SU-DHL-6 (cell line): ENCODE data around the gene ETV6.

Experiments used
- H2AFZ ChIP-seq: fragments of 200-600 bp; sonication (generic); 2 replicates; pipeline ENCODE4 v1.6.1; 2014; ENCODE audit warnings: low read depth, mild to moderate bottlenecking, moderate library complexity, mixed read lengths, antibody characterized with exemption, low read length; ENCODE audit not compliant: severe bottlenecking
- H3F3A ChIP-seq: fragments of 200-600 bp; shearing (Covaris generic); 2 replicates; pipeline ENCODE4 v1.6.0; 2016; ENCODE audit warnings: antibody characterized with exemption, mild to moderate bottlenecking; ENCODE audit not compliant: insufficient read depth
- H3K27ac ChIP-seq: fragments of 200-600 bp; sonication (generic); 2 replicates; pipeline ENCODE4 v1.5.1; 2016; ENCODE audit warnings: low read depth, mild to moderate bottlenecking, low read length, moderate library complexity, mixed read lengths
- H3K27me3 ChIP-seq: fragments of 200-600 bp; sonication (generic), shearing (Covaris generic); 2 replicates; pipeline ENCODE4 v1.6.0; 2014; ENCODE audit warnings: mild to moderate bottlenecking, low read length
- H3K36me3 ChIP-seq: fragments of 200-600 bp; sonication (generic); 2 replicates; pipeline ENCODE4 v1.6.1; 2014; ENCODE audit warnings: mild to moderate bottlenecking, low read length, mixed read lengths
- H3K4me2 ChIP-seq: fragments of 300-600, 200-600 bp; shearing (Covaris generic), sonication (generic); 2 replicates; pipeline ENCODE4 v1.6.0; 2014; ENCODE audit warnings: low read length, low read depth, mild to moderate bottlenecking; ENCODE audit not compliant: poor library complexity, severe bottlenecking
- H3K4me3 ChIP-seq: fragments of 200-600 bp; sonication (generic); 2 replicates; pipeline ENCODE4 v1.5.1; 2014; ENCODE audit warnings: antibody characterized with exemption, low read length, mild to moderate bottlenecking, mixed read lengths; ENCODE audit not compliant: insufficient read depth, poor library complexity, severe bottlenecking
- H3K79me2 ChIP-seq: fragments of 200-600 bp; sonication (generic); 2 replicates; pipeline ENCODE4 v1.6.1; 2014; ENCODE audit warnings: mild to moderate bottlenecking, low read length, moderate library complexity; ENCODE audit not compliant: insufficient read depth
- H3K9ac ChIP-seq: fragments of 200-600 bp; sonication (generic); 2 replicates; pipeline ENCODE4 v1.7.0; 2014; ENCODE audit warnings: mild to moderate bottlenecking, low read length
- H3K9me2 ChIP-seq: fragments of 200-600 bp; sonication (generic); replicated peaks from 2 replicates; pipeline ENCODE4 v1.6.1; 2014; ENCODE audit warnings: low read length; ENCODE audit not compliant: insufficient read depth
- H3K9me3 ChIP-seq: fragments of 200-600 bp; sonication (generic); 2 replicates; pipeline ENCODE4 v1.6.1; 2014; ENCODE audit warnings: low read length, mixed read lengths; ENCODE audit not compliant: insufficient read depth
- H4K20me1 ChIP-seq: fragments of 200-600 bp; sonication (generic); 2 replicates; pipeline ENCODE4 v1.6.1; 2014; ENCODE audit warnings: low read depth, mild to moderate bottlenecking, antibody characterized with exemption, low read length, moderate library complexity, mixed read lengths
- EZH2phosphoT487 ChIP-seq: fragments of 200-600 bp; sonication (generic), shearing (Covaris generic); conservative IDR thresholded peaks from 2 replicates; pipeline ENCODE4 v1.6.1; 2018; ENCODE audit warnings: mild to moderate bottlenecking, antibody characterized with exemption, low read length, moderate library complexity, mixed read lengths
- TF ChIP-seq, protein P1 (sequence below): fragments of 200-600 bp; sonication (generic); IDR thresholded peaks from one replicate; pipeline ENCODE4 v1.5.1; 2017; ENCODE audit warnings: antibody characterized with exemption, mild to moderate bottlenecking, low read length, moderate library complexity; ENCODE audit not compliant: insufficient read depth, poor library complexity, severe bottlenecking

The ETV6 gene

DNA sequence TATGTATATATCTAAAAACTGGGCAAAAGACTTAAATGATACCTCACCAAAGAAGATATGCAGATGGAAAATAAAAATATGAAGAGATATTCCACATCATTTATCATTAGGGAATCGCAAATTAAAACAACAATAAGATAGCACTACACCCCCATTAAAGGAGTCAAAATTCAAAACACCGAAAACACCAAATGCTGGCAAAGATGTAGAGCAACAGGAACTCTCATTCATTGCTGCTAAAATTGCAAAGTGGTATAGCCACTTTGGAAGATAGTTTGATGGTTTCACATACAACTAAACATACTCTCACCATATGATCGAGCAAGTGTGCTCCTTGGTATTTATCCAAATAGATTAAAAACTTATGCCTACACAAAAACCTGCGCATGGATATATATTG is 289.7 kb downstream of the ETV6 start:
- H3K4me3 ChIP-seq: no peak overlapping the region
- no peak overlapping the region for H3K4me2 ChIP-seq

DNA sequence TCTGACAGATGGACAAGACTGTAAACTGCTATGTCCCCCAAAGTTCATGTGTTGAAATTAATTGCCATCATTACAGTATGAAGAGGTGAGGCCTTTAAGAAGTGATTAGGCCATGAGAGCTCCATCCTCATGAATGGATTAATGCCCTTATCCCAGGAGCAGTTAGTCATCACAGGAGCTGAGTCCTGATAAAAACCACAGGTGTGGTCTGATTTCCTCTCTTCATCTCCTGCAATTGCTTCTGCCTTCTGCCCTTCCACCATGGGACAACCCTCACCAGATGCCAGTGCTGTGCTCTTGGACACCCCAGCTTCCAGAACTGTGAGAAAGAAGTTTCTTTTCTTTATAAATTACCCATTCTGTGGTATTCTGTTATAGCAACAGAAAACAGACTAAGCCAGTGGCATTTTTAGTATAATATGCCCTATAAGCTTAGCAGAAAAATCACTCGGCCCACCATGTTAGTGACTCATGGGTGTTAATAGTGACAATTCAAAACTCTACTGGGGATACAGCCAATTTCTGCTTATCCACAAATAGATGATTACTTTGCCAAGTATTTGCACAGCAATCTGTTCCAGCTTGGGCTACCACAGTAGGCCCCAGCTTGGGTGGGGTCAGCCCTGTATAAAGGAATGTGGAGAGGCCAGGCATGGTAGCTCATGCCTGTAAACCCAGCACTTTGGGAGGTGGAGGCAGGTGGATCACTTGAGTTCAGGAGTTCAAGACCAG is 292.3 kb downstream of the ETV6 start:
- Histone ChIP-seq H3K4me3 (no peak overlapping the region), H3K9ac (no peak overlapping the region), H3K9me3 (no peaks in the 10 kb centered on the region), H3F3A (no peaks in the 10 kb centered on the region), H3K27me3 (no peaks in the 10 kb centered on the region), H3K9me2 (no peaks in the 10 kb centered on the region), H4K20me1 (no peaks in the 10 kb centered on the region), H3K79me2 (no peaks in the 10 kb centered on the region), H3K4me2 (no peak overlapping the region), H3K36me3 (no peaks in the 10 kb centered on the region), H2AFZ (no peak overlapping the region), H3K27ac (no peak overlapping the region)
- TF ChIP-seq EZH2phosphoT487: no peak
- TF ChIP-seq, protein P1, sequence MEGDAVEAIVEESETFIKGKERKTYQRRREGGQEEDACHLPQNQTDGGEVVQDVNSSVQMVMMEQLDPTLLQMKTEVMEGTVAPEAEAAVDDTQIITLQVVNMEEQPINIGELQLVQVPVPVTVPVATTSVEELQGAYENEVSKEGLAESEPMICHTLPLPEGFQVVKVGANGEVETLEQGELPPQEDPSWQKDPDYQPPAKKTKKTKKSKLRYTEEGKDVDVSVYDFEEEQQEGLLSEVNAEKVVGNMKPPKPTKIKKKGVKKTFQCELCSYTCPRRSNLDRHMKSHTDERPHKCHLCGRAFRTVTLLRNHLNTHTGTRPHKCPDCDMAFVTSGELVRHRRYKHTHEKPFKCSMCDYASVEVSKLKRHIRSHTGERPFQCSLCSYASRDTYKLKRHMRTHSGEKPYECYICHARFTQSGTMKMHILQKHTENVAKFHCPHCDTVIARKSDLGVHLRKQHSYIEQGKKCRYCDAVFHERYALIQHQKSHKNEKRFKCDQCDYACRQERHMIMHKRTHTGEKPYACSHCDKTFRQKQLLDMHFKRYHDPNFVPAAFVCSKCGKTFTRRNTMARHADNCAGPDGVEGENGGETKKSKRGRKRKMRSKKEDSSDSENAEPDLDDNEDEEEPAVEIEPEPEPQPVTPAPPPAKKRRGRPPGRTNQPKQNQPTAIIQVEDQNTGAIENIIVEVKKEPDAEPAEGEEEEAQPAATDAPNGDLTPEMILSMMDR: no peak

More for the DNA sequence above, 289.7 kb downstream of the ETV6 start:
- H3F3A ChIP-seq: no peaks in the 10 kb centered on the region
- no peak overlapping the region for H3K9ac ChIP-seq
- H3K9me3 ChIP-seq: no peaks in the 10 kb centered on the region
- no peaks in the 10 kb centered on the region for H3K27me3 ChIP-seq
- no peaks in the 10 kb centered on the region for H4K20me1 ChIP-seq
- H3K36me3 ChIP-seq: no peaks in the 10 kb centered on the region
- H3K9me2 ChIP-seq: no peaks in the 10 kb centered on the region
- H2AFZ ChIP-seq: no peak overlapping the region
- TF ChIP-seq, protein P1: no peak
- TF ChIP-seq EZH2phosphoT487: no peak
- no peaks in the 10 kb centered on the region for H3K79me2 ChIP-seq
- no peak overlapping the region for H3K27ac ChIP-seq

DNA sequence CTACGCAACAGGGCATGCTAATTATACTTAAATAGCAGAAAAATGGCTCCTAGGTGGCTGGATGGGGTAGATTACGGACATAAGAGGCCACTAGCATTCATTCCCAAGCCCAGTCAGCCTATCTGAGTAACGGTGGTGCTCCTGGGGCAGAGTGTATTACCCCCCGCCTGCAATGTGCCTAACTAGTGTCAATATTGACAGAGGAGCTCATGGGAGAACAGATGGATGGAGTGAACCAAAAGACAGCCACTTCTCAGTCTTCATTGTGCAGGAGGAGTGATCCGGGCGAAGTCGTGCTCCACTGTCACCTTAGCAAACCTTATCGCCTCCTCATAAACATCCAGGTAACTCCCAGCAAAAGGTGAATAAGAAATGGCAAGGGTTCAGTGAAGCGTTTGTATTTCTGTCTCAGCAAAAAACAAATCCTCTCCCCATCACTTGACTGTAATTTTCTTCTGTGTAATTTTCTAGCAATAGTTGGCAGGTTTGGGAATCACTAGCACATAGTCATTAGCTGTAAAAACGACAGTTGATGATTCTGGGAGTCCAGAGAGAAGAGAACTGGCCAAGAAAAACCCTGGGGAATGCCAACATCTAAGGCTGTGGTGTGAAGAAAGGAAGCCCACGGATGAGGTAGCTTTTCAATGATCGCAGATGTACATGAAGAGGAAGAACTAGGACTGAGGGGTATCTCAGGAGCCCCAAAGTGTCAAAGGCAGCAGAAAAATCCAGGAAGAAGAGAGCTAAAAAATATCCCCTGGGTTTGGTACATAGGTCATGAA is 294.6 kb downstream of the ETV6 start:
- no peaks in the 10 kb centered on the region for H3K9me2 ChIP-seq
- H3K4me2 ChIP-seq: no peak overlapping the region
- no peak overlapping the region for H3K27ac ChIP-seq
- H3K27me3 ChIP-seq: no peaks in the 10 kb centered on the region
- no peaks in the 10 kb centered on the region for H3K36me3 ChIP-seq
- no peak overlapping the region for H3K4me3 ChIP-seq
- H3K9me3 ChIP-seq: no peaks in the 10 kb centered on the region
- TF ChIP-seq, protein P1: no peak
- no peak for TF ChIP-seq EZH2phosphoT487
- H3F3A ChIP-seq: no peaks in the 10 kb centered on the region
- H3K9ac ChIP-seq: no peak overlapping the region
- H2AFZ ChIP-seq: no peak overlapping the region
- H3K79me2 ChIP-seq: no peaks in the 10 kb centered on the region
- no peaks in the 10 kb centered on the region for H4K20me1 ChIP-seq
